ENCODE measurements around the gene ADCY7.

Gene ADCY7

GRCh38 chr16:50284131-50284911 is 18.0 kb downstream of the ADCY7 start:
- no peak for DNase-seq

GRCh38 chr16:50285406-50286003 is 19.2 kb downstream of the ADCY7 start:
- DNase-seq = no peak

GRCh38 chr16:50286681-50287080 is 20.3 kb downstream of the ADCY7 start:
- no peak for DNase-seq

- no peak for DNase-seq
These were observed 21.7 kb downstream of the ADCY7 start for GRCh38 chr16:50288026-50288425.

- no peak for DNase-seq
These were observed 22.6 kb downstream of the ADCY7 start for GRCh38 chr16:50288920-50289319.

- no peak for DNase-seq
These were observed 23.8 kb downstream of the ADCY7 start for GRCh38 chr16:50289950-50290764.

GRCh38 chr16:50290856-50291255 is 24.5 kb downstream of the ADCY7 start:
- no peak for DNase-seq

- no peak for DNase-seq
These were observed 25.6 kb downstream of the ADCY7 start for GRCh38 chr16:50291719-50292565.

- no peak for DNase-seq
These were observed 26.2 kb downstream of the ADCY7 start for GRCh38 chr16:50292566-50292948.

GRCh38 chr16:50293041-50293783 is 26.9 kb downstream of the ADCY7 start:
- no peak for DNase-seq

- no peak for DNase-seq
These were observed 27.9 kb downstream of the ADCY7 start for GRCh38 chr16:50293994-50294855.

GRCh38 chr16:50294955-50295354 is 28.6 kb downstream of the ADCY7 start:
- no peak for DNase-seq

- DNase-seq = no peak
These were observed 29.3 kb downstream of the ADCY7 start for GRCh38 chr16:50295541-50296132.

- no peak for DNase-seq
These were observed 30.5 kb downstream of the ADCY7 start for GRCh38 chr16:50296807-50297206.

GRCh38 chr16:50297301-50298074 is 31.1 kb downstream of the ADCY7 start:
- peak; percentile 7 for DNase-seq

- DNase-seq = peak; percentile 5
These were observed 31.7 kb downstream of the ADCY7 start for GRCh38 chr16:50298075-50298460.

GRCh38 chr16:50298591-50299507 is 32.5 kb downstream of the ADCY7 start:
- DNase-seq = peak; percentile 8

- DNase-seq = peak; percentile 9
These were observed 33.3 kb downstream of the ADCY7 start for GRCh38 chr16:50299508-50300105.
